Measurements from ENCODE around the gene PLEKHM1. TPM values are rescaled to one million over a fixed set of nuclear protein-coding genes. Genes with fewer than 3 reads are reported as not detected.

The PLEKHM1 gene
- total RNA-seq, 1 donor from 2014 or later: 53.9 TPM

Other genes with a start within 250 kb of the PLEKHM1 start
- gene SPATA32, start 228.6 kb downstream of the PLEKHM1 start, total RNA-seq: not detected in 2 replicates
- gene MAP3K14, start 173.7 kb downstream of the PLEKHM1 start, total RNA-seq: 5.1 and 9.3 TPM in 2 replicates
- 58.6 and 71.2 TPM in 2 replicates for gene ARHGAP27, start 57.9 kb downstream of the PLEKHM1 start, total RNA-seq